HepG2 (cell line): Measurements from ENCODE around the gene APCDD1L. TPM values are rescaled to one million over a fixed set of nuclear protein-coding genes. Genes with fewer than 3 reads are reported as not detected.

ENCODE experiments used
- ATAC-seq: fragments of 200-7000 bp; cut with Tn5 transposase; 3 replicates; pipeline ENCODE4 v1.9.1; 2020; ENCODE audit warnings: mild to moderate bottlenecking, moderate library complexity
- BruUV-seq: library from RNA; stranded (reverse); fragments of 400-500 nt; replicated peaks from 2 replicates; lab custom pipeline; 2021; lab: Mats Ljungman, UMichigan
- CTCF ChIA-PET: fragments of 300-600 bp; formaldehyde crosslinking; extraction: SDS; loops from one replicate; lab custom pipeline; 2021; ENCODE audit warnings: low total read pairs, inconsistent platforms, low intra/inter-chr PET ratio; lab: Yijun Ruan, JAX
- POLR2A ChIA-PET: fragments of 350-600 bp; sonication (Branson Sonifier 250); formaldehyde crosslinking; loops from one replicate; lab custom pipeline; 2020; ENCODE audit warnings: antibody characterized with exemption, inconsistent platforms; lab: Yijun Ruan, JAX
- DNase-seq: peaks from one replicate; pipeline ENCODE4 v3.0.0-alpha.2; 2015; ENCODE audit warnings: low spot score
- FAIRE-seq: peaks from 3 replicates; lab custom pipeline; 2011; peaks lifted over from hg19 to GRCh38; lab: Jason Lieb, UNC
- H2AFZ ChIP-seq: one replicate; pipeline ENCODE4 v1.6.1; 2011; ENCODE audit warnings: low read length, inconsistent platforms
- H3K27ac ChIP-seq: fragments of 300-600 bp; 3 replicates; pipeline ENCODE4 v1.8.0; 2011; ENCODE audit warnings: mixed run types, mild to moderate bottlenecking, mixed read lengths, low read length, inconsistent platforms; ENCODE audit not compliant: insufficient read depth; ENCODE audit errors: extremely low read length
- H3K27me3 ChIP-seq, 2 experiments: fragments of 200-600 bp in 1 of 2; 2 replicates in 1 of 2; 3 replicates in 1 of 2; pipeline versions ENCODE4 v1.6.0 to v1.8.0; 2011; ENCODE audit warnings: low read length in 2 of 2, mild to moderate bottlenecking in 2 of 2, moderate library complexity in 2 of 2, inconsistent platforms in 1 of 2; ENCODE audit not compliant: insufficient read depth in 2 of 2, control insufficient read depth in 1 of 2
- H3K36me3 ChIP-seq, 2 experiments: fragments of 200-600 bp in 1 of 2; replicated peaks in 1 of 2; 2 replicates in 1 of 2; 3 replicates in 1 of 2; pipeline versions ENCODE4 v1.5.1 to v1.8.0; 2011; ENCODE audit warnings: low read length in 2 of 2, inconsistent platforms in 1 of 2; ENCODE audit not compliant: insufficient read depth in 2 of 2, control insufficient read depth in 1 of 2
- H3K4me1 ChIP-seq: 2 replicates; pipeline ENCODE4 v1.5.1; 2012; ENCODE audit warnings: low read length, inconsistent platforms; ENCODE audit not compliant: insufficient read depth
- H3K4me2 ChIP-seq: 2 replicates; pipeline ENCODE4 v1.6.0; 2011; ENCODE audit warnings: low read depth, low read length, inconsistent platforms
- H3K4me3 ChIP-seq, 3 experiments: fragments of 200-600 bp in 1 of 3; sonication (generic), shearing (Covaris generic) in 1 of 3; replicated peaks in 1 of 3; 2 replicates each; pipeline ENCODE4 v1.5.1; 2011 to 2016; ENCODE audit warnings: low read length in 3 of 3, inconsistent platforms in 2 of 3, low read depth in 2 of 3, mild to moderate bottlenecking in 2 of 3, control low read depth in 1 of 3, mixed read lengths in 1 of 3; ENCODE audit not compliant: insufficient read depth in 1 of 3
- H3K79me2 ChIP-seq: one replicate; pipeline ENCODE4 v1.6.1; 2011; ENCODE audit warnings: low read length, inconsistent platforms; ENCODE audit not compliant: insufficient read depth
- H3K9ac ChIP-seq: 2 replicates; pipeline ENCODE4 v1.6.0; 2011; ENCODE audit warnings: mild to moderate bottlenecking, low read depth, low read length, inconsistent platforms; ENCODE audit not compliant: insufficient read depth
- H3K9me3 ChIP-seq: 2 replicates; pipeline ENCODE4 v1.5.1; 2012; ENCODE audit warnings: mild to moderate bottlenecking, low read length
- H4K20me1 ChIP-seq: 2 replicates; pipeline ENCODE4 v1.6.0; 2011; ENCODE audit warnings: inconsistent platforms, mild to moderate bottlenecking, low read length, moderate library complexity; ENCODE audit not compliant: insufficient read depth
- IRF2 ChIP-seq: IDR thresholded peaks from 2 replicates; pipeline ENCODE4 v1.6.1; 2018; ENCODE audit warnings: missing genetic modification reagents, missing compliant biosample characterization
- ISL2 ChIP-seq: sonication (generic); formaldehyde crosslinking; IDR thresholded peaks from 2 replicates; pipeline ENCODE4 v1.5.0; 2020; ENCODE audit warnings: missing genetic modification reagents
- MAZ ChIP-seq, 2 experiments: sonication (generic) in 1 of 2; formaldehyde crosslinking in 1 of 2; IDR thresholded peaks; 2 replicates each; pipeline versions ENCODE4 v1.5.0 to v1.6.1; 2012 to 2020; ENCODE audit warnings: low read depth in 2 of 2, mild to moderate bottlenecking in 2 of 2, borderline replicate concordance in 1 of 2, improper control_type of control experiment in 1 of 2, low read length in 1 of 2, missing genetic modification reagents in 1 of 2, moderate library complexity in 1 of 2
- PLRG1 ChIP-seq: fragments of 450-650 bp; conservative IDR thresholded peaks from 2 replicates; pipeline ENCODE4 v1.6.1; 2016
- ZFX ChIP-seq: sonication (generic); formaldehyde crosslinking; IDR thresholded peaks from 2 replicates; pipeline ENCODE4 v1.4.0; 2020; ENCODE audit warnings: mild to moderate bottlenecking, low read depth, missing genetic modification reagents, moderate library complexity
- ZNF335 ChIP-seq: sonication (generic); formaldehyde crosslinking; IDR thresholded peaks from 2 replicates; pipeline ENCODE4 v1.4.0; 2020; ENCODE audit warnings: missing genetic modification reagents
- ZNF556 ChIP-seq: sonication (generic); formaldehyde crosslinking; IDR thresholded peaks from 2 replicates; pipeline ENCODE4 v1.4.0; 2020; ENCODE audit warnings: mild to moderate bottlenecking, missing genetic modification reagents, borderline replicate concordance
- ZNF678 ChIP-seq: sonication (generic); formaldehyde crosslinking; IDR thresholded peaks from 2 replicates; pipeline ENCODE4 v1.4.0; 2020; ENCODE audit warnings: mild to moderate bottlenecking, missing genetic modification reagents
- WGBS: methylation state at CpG from one replicate; pipeline ENCODE4 v1.1.6; 2017; ENCODE audit warnings: low lambda C conversion rate; 5-methylcytosine and 5-hydroxymethylcytosine counted together
- in situ Hi-C: cut with HindIII; loops from 2 replicates; pipeline ENCODE4 v1.10.0; 2017; ENCODE audit warnings: low pct_unique_long_range_greater_than_20kb; ENCODE audit not compliant: extremely low pct_ligation_motif_present
- intact Hi-C: fragments of 100-400 bp; cut with micrococcal nuclease; formaldehyde crosslinking; loops from one replicate; pipeline ENCODE4 v1.10.0; 2022; ENCODE audit not compliant: unreplicated experiment
- polyA plus RNA-seq, 8 experiments: library from polyadenylated mRNA; depleted of rRNA in 3 of 8; stranded (reverse) in 7 of 8; unstranded in 1 of 8; fragments of >200 nt; fragmentation: Illumina TruSeq in 4 of 8; extraction: Trizol in 4 of 8; gene quantifications; 2 replicates each; pipeline versions ENCODE4 v1.2.1 to v1.2.3, GENCODE V29; 2011 to 2016; ENCODE audit warnings: low read depth in 4 of 8, missing spikeins in 1 of 8, mixed read lengths in 1 of 8; ENCODE audit not compliant: insufficient read depth in 1 of 8
- total RNA-seq, 5 experiments: library from RNA; depleted of rRNA; stranded (reverse); fragments of >200 nt; fragmentation: Illumina TruSeq; extraction: Trizol; gene quantifications; 2 replicates each; pipeline ENCODE4 v1.2.3, GENCODE V29; 2016; ENCODE audit warnings: low read depth in 1 of 5
- TF ChIP-seq, protein P1 (sequence below): sonication (generic); formaldehyde crosslinking; conservative IDR thresholded peaks from 2 replicates; pipeline ENCODE4 v1.4.0; 2020; ENCODE audit warnings: missing genetic modification reagents
- TF ChIP-seq, protein P2 (sequence below): sonication (generic); formaldehyde crosslinking; IDR thresholded peaks from 2 replicates; pipeline ENCODE4 v1.8.0; 2022; ENCODE audit warnings: mild to moderate bottlenecking, missing genetic modification reagents
- TF ChIP-seq, protein P3 (sequence below): sonication (generic); formaldehyde crosslinking; IDR thresholded peaks from 2 replicates; pipeline ENCODE4 v1.8.1; 2023; ENCODE audit warnings: mild to moderate bottlenecking, missing genetic modification reagents
- TF ChIP-seq, protein P4 (sequence below): sonication (generic); formaldehyde crosslinking; IDR thresholded peaks from 2 replicates; pipeline ENCODE4 v1.4.0; 2020; ENCODE audit warnings: missing genetic modification reagents
- TF ChIP-seq, protein P5 (sequence below): sonication (generic); formaldehyde crosslinking; IDR thresholded peaks from 2 replicates; pipeline ENCODE4 v1.4.0; 2020; ENCODE audit warnings: mild to moderate bottlenecking, missing genetic modification reagents

The APCDD1L gene
- total and polyA plus RNA-seq, 2 of the 13 experiments (the other 11 are each of a cell fraction or from before 2014, with no cell fraction given), result not detected

DNA sequence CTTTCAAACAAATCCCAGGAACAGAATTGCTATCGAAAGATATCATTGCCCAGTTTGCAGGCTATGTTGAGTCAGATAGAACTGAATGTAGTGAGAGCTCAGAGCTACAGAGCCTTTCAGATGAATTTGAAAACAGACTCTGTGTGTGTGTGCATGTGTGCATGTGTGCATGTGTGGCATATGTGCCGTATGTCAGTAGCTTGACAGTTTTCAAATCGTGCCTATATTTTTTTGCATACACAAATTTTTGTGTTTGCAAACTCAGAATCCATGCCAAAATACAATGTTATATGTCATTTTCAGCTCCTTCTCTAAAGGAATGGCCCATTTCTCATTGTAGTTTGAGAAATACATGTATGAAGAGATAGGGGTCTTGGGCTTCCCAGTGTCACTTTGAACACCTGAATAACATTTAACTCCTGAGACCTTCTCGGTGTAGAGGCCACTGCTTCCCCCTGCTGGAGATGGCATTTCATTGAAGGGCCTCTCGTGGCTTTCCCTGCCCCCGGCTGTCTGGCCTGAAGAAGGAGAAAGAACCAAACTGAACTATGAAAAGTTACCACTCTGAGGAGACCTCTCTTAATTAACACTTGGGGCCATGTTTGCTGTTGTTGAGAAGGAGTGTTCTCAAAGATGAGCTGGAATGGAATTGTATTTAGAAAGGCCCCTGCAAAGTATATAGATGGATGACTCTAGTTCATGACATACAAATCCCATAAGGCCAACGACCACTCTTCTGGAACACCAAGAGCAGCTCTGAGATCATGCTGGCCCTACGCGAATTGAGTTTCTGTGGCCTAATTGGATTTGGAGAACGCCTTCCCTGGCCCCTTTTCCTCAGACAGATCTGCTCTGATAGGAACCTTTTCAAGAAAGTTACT lies 67.4 kb downstream of the APCDD1L start:
- intact Hi-C loops, result loop anchor here (1.0 to 2.0 kb wide), 3 partner anchors 141 to 210 kb away; no protein-coding TSS in a partner anchor
- Histone ChIP-seq H3K4me1 (no peaks in the 10 kb centered on the region), H3K27ac (no peak overlapping the region), H3K36me3 (peaks cover 20 to 44% of the 10 kb centered on the region in 2 experiments; a peak in 4 of 5 replicates), H3K79me2 (no peaks in the 10 kb centered on the region), H3K4me2 (no peak overlapping the region), H3K9ac (no peak overlapping the region), H4K20me1 (no peaks in the 10 kb centered on the region; the same call in 1 of the 2 replicates), H2AFZ (no peak overlapping the region), H3K9me3 (no peaks in the 10 kb centered on the region), H3K27me3 (no peaks in the 10 kb centered on the region), H3K4me3 (no peak overlapping the region)
- FAIRE-seq (peak; percentile 57), ATAC-seq (peak; percentile 93), DNase-seq (peak; percentile 79)
- in situ Hi-C loops, result loop anchor here (5.0 kb wide), 1 partner anchor 200 kb away; no protein-coding TSS in a partner anchor
- ChIA-PET POLR2A (no interaction called here), CTCF (interaction anchor here (0.6 to 3.8 kb wide), 6 partner anchors 200 to 1856 kb away, joined by 3 to 57 read pairs (median 6); no protein-coding TSS in a partner anchor)
- BruUV-seq, result no TSS peak
- 78% methylated on average over 10 of the region's 10 CpGs for WGBS
- TF ChIP-seq, protein P1, sequence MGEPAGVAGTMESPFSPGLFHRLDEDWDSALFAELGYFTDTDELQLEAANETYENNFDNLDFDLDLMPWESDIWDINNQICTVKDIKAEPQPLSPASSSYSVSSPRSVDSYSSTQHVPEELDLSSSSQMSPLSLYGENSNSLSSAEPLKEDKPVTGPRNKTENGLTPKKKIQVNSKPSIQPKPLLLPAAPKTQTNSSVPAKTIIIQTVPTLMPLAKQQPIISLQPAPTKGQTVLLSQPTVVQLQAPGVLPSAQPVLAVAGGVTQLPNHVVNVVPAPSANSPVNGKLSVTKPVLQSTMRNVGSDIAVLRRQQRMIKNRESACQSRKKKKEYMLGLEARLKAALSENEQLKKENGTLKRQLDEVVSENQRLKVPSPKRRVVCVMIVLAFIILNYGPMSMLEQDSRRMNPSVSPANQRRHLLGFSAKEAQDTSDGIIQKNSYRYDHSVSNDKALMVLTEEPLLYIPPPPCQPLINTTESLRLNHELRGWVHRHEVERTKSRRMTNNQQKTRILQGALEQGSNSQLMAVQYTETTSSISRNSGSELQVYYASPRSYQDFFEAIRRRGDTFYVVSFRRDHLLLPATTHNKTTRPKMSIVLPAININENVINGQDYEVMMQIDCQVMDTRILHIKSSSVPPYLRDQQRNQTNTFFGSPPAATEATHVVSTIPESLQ (CRISPR knock-in tag), result 0 out of 2 replicates have a peak, but pooled peaks have one; percentile 66
- TF ChIP-seq, protein P2, sequence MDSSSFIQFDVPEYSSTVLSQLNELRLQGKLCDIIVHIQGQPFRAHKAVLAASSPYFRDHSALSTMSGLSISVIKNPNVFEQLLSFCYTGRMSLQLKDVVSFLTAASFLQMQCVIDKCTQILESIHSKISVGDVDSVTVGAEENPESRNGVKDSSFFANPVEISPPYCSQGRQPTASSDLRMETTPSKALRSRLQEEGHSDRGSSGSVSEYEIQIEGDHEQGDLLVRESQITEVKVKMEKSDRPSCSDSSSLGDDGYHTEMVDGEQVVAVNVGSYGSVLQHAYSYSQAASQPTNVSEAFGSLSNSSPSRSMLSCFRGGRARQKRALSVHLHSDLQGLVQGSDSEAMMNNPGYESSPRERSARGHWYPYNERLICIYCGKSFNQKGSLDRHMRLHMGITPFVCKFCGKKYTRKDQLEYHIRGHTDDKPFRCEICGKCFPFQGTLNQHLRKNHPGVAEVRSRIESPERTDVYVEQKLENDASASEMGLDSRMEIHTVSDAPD (CRISPR knock-in tag), result 0 out of 2 replicates have a peak, but pooled peaks have one; percentile 29
- TF ChIP-seq IRF2 (CRISPR knock-in tag) (0 out of 2 replicates have a peak, but pooled peaks have one; percentile 48), ISL2 (peak; percentile 61; the same call in 1 of the 2 replicates), ZNF335 (0 out of 2 replicates have a peak, but pooled peaks have one; percentile 27), PLRG1 (no peak), ZFX (no peak), MAZ (IDR thresholded peaks at IDR 0.05; ENCODE audit: borderline replicate concordance, low read depth, low read length) (no peak), MAZ (CRISPR knock-in tag; IDR thresholded peaks at IDR 0.05; ENCODE audit: low read depth) (no peak), ZNF678 (no peak), ZNF556 (CRISPR knock-in tag) (no peak)
- TF ChIP-seq, protein P3, sequence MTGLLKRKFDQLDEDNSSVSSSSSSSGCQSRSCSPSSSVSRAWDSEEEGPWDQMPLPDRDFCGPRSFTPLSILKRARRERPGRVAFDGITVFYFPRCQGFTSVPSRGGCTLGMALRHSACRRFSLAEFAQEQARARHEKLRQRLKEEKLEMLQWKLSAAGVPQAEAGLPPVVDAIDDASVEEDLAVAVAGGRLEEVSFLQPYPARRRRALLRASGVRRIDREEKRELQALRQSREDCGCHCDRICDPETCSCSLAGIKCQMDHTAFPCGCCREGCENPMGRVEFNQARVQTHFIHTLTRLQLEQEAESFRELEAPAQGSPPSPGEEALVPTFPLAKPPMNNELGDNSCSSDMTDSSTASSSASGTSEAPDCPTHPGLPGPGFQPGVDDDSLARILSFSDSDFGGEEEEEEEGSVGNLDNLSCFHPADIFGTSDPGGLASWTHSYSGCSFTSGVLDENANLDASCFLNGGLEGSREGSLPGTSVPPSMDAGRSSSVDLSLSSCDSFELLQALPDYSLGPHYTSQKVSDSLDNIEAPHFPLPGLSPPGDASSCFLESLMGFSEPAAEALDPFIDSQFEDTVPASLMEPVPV (CRISPR knock-in tag), result 0 out of 2 replicates have a peak, but pooled peaks have one; percentile 24
- TF ChIP-seq, protein P4, sequence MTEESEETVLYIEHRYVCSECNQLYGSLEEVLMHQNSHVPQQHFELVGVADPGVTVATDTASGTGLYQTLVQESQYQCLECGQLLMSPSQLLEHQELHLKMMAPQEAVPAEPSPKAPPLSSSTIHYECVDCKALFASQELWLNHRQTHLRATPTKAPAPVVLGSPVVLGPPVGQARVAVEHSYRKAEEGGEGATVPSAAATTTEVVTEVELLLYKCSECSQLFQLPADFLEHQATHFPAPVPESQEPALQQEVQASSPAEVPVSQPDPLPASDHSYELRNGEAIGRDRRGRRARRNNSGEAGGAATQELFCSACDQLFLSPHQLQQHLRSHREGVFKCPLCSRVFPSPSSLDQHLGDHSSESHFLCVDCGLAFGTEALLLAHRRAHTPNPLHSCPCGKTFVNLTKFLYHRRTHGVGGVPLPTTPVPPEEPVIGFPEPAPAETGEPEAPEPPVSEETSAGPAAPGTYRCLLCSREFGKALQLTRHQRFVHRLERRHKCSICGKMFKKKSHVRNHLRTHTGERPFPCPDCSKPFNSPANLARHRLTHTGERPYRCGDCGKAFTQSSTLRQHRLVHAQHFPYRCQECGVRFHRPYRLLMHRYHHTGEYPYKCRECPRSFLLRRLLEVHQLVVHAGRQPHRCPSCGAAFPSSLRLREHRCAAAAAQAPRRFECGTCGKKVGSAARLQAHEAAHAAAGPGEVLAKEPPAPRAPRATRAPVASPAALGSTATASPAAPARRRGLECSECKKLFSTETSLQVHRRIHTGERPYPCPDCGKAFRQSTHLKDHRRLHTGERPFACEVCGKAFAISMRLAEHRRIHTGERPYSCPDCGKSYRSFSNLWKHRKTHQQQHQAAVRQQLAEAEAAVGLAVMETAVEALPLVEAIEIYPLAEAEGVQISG (CRISPR knock-in tag), result 0 out of 2 replicates have a peak, but pooled peaks have one; percentile 30
- TF ChIP-seq, protein P5, sequence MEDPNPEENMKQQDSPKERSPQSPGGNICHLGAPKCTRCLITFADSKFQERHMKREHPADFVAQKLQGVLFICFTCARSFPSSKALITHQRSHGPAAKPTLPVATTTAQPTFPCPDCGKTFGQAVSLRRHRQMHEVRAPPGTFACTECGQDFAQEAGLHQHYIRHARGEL (CRISPR knock-in tag), result no peak
